DMS 273 treated with DMSO at 0.1 percent for 48 hours (cell line): ENCODE results near the gene LRRC7.

Experiments used
- DNase-seq: peaks from one replicate; lab custom pipeline; 2025; lab: John Stamatoyannopoulos, UW

LRRC7 gene

GRCh38 chr1:69967245-69967766 is 399.6 kb downstream of the LRRC7 start:
- no peak for DNase-seq

GRCh38 chr1:69976896-69977295 is 409.2 kb downstream of the LRRC7 start:
- DNase-seq: no peak

- DNase-seq: no peak
These were observed 415.3 kb downstream of the LRRC7 start for GRCh38 chr1:69982992-69983391.

GRCh38 chr1:69985376-69985775 is 417.7 kb downstream of the LRRC7 start:
- no peak for DNase-seq

- DNase-seq: no peak
These were observed 418.2 kb downstream of the LRRC7 start for GRCh38 chr1:69985901-69986439.

GRCh38 chr1:69987881-69988280 is 420.2 kb downstream of the LRRC7 start:
- DNase-seq: no peak

GRCh38 chr1:69991644-69992043 is 423.9 kb downstream of the LRRC7 start:
- DNase-seq: no peak

- DNase-seq: no peak
These were observed 424.9 kb downstream of the LRRC7 start for GRCh38 chr1:69992594-69992993.

- DNase-seq: no peak
These were observed 426.1 kb downstream of the LRRC7 start for GRCh38 chr1:69993810-69994209.

- no peak for DNase-seq
These were observed 426.5 kb downstream of the LRRC7 start for GRCh38 chr1:69994241-69994640.

GRCh38 chr1:69998847-69999246 is 431.1 kb downstream of the LRRC7 start:
- DNase-seq: no peak

- no peak for DNase-seq
These were observed 435.6 kb downstream of the LRRC7 start for GRCh38 chr1:70003211-70003908.

- no peak for DNase-seq
These were observed 437.8 kb downstream of the LRRC7 start for GRCh38 chr1:70005386-70006034.

- DNase-seq: no peak
These were observed 440.9 kb downstream of the LRRC7 start for GRCh38 chr1:70008660-70009059.

- DNase-seq: no peak
These were observed 450.0 kb downstream of the LRRC7 start for GRCh38 chr1:70017770-70018169.

- DNase-seq: no peak
These were observed 456.6 kb downstream of the LRRC7 start for GRCh38 chr1:70024272-70024671.

GRCh38 chr1:70025052-70025451 is 457.3 kb downstream of the LRRC7 start:
- no peak for DNase-seq

GRCh38 chr1:70025846-70026245 is 458.1 kb downstream of the LRRC7 start:
- DNase-seq: no peak

- no peak for DNase-seq
These were observed 465.6 kb downstream of the LRRC7 start for GRCh38 chr1:70033266-70033873.

- DNase-seq: no peak
These were observed 466.2 kb downstream of the LRRC7 start for GRCh38 chr1:70033936-70034335.

- DNase-seq: peak; percentile 7
These were observed 466.7 kb downstream of the LRRC7 start for GRCh38 chr1:70034403-70034802.

- no peak for DNase-seq
These were observed 470.3 kb downstream of the LRRC7 start for GRCh38 chr1:70038025-70038424.

- no peak for DNase-seq
These were observed 471.8 kb downstream of the LRRC7 start for GRCh38 chr1:70039485-70039884.
